K562 (cell line): ENCODE measurements around the gene OGFR.

Source experiments
- ADNP ChIP-seq: fragments of 200-800 bp; sonication (Bioruptor generic); IDR thresholded peaks from 2 replicates; pipeline ENCODE4 v1.6.1; 2016; ENCODE audit warnings: missing genetic modification characterization, missing compliant biosample characterization
- CREB1 ChIP-seq, 2 experiments: sonication (generic) in 1 of 2; formaldehyde crosslinking in 1 of 2; IDR thresholded peaks; 2 replicates each; pipeline versions ENCODE4 v1.6.1 to v1.8.0; 2012 to 2022; ENCODE audit warnings: inconsistent platforms in 1 of 2, mild to moderate bottlenecking in 1 of 2, missing genetic modification reagents in 1 of 2, moderate library complexity in 1 of 2
- FOXM1 ChIP-seq, 2 experiments: fragments of 450-650 bp in 1 of 2; sonication (generic) in 1 of 2; formaldehyde crosslinking in 1 of 2; IDR thresholded peaks; 2 replicates each; pipeline versions ENCODE4 v1.6.1 to v1.9.0; 2017 to 2022; ENCODE audit warnings: low read depth in 2 of 2, mild to moderate bottlenecking in 2 of 2, missing genetic modification reagents in 1 of 2, moderate library complexity in 1 of 2
- PRMT5 ChIP-seq: sonication (generic); formaldehyde crosslinking; IDR thresholded peaks from 2 replicates; pipeline ENCODE4 v1.5.0; 2020; ENCODE audit warnings: missing genetic modification reagents
- RNF2 ChIP-seq: sonication (generic); IDR thresholded peaks from 2 replicates; pipeline ENCODE4 v1.6.1; 2016
- SIN3A ChIP-seq, 2 experiments: fragments of 150-350 bp in 1 of 2; IDR thresholded peaks; 2 replicates each; pipeline ENCODE4 v1.6.1; 2011 to 2016; ENCODE audit warnings: borderline replicate concordance in 2 of 2, low read depth in 2 of 2, low read length in 2 of 2, mild to moderate bottlenecking in 2 of 2, moderate library complexity in 2 of 2; ENCODE audit not compliant: control insufficient read depth in 1 of 2
- SP1 ChIP-seq: sonication (generic); formaldehyde crosslinking; IDR thresholded peaks from 2 replicates; pipeline ENCODE4 v1.8.1; 2022; ENCODE audit warnings: mild to moderate bottlenecking, missing genetic modification reagents
- ZNF217 ChIP-seq: sonication (generic); formaldehyde crosslinking; IDR thresholded peaks from 2 replicates; pipeline ENCODE4 v1.8.0; 2022; ENCODE audit warnings: mild to moderate bottlenecking, missing genetic modification reagents
- ZNF263 ChIP-seq: sonication (generic); formaldehyde crosslinking; IDR thresholded peaks from 2 replicates; pipeline ENCODE4 v1.8.0; 2022; ENCODE audit warnings: mild to moderate bottlenecking, missing genetic modification reagents, borderline replicate concordance
- TF ChIP-seq, protein P1 (sequence below): sonication (generic); formaldehyde crosslinking; IDR thresholded peaks from 2 replicates; pipeline ENCODE4 v1.8.1; 2023; ENCODE audit warnings: mild to moderate bottlenecking, missing genetic modification reagents
- TF ChIP-seq, protein P2 (sequence below): sonication (generic); formaldehyde crosslinking; IDR thresholded peaks from 2 replicates; pipeline ENCODE4 v1.9.0; 2022; ENCODE audit warnings: mild to moderate bottlenecking, missing genetic modification reagents
- TF ChIP-seq, protein P3 (sequence below), 3 experiments: IDR thresholded peaks in 2 of 3; conservative IDR thresholded peaks in 1 of 3; 2 replicates each; pipeline ENCODE4 v1.5.1; 2011 to 2012; ENCODE audit warnings: low read length in 3 of 3, mild to moderate bottlenecking in 3 of 3, control low read depth in 2 of 3, improper control_type of control experiment in 1 of 3, inconsistent platforms in 1 of 3, low read depth in 1 of 3, mixed read lengths in 1 of 3, moderate library complexity in 1 of 3; ENCODE audit not compliant: insufficient read depth in 2 of 3

DNA sequence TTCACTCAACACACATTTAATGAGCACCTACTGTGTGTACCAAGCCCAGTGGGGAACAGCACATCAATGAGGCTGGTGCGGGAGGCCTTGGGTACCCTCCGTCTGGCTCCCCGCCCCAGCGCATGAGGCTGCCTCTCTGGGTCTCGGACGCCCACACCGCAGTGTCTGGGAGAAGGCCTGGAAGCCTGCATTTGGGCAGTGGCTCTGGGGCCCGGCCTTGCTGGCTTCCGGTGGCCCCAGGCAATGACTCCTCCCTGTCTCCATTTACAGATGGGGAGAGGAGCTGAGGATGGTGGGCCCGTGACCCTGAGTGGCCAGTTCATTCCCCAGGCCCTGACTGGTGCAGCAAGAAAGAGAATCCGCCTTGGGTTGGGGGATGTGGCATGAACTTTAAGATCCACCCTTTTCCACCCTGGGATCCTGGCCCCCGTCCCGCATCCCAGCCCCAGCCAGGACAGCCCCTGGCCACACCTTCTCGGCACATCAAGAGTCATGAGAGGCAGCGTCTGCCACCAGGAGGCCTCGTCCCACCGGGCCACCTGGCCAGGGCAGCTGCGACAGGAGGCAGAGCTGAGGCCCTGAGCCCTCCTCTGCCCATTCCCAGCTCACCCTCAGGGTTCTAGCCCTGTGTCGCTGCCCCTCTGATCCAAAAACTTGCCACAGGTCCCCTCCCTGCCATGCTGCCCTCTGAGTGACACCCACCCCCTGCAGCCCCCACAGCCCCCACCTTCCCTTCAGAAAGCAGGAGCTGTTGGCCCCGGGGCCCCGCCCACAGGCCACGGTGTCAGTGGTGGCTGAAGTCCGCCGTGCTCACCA is 25.8 kb upstream of the OGFR start:
- no peak for TF ChIP-seq CREB1 (IDR thresholded peaks at IDR 0.05)
- TF ChIP-seq CREB1 (CRISPR knock-in tag; IDR thresholded peaks at IDR 0.05), result no peak
- TF ChIP-seq ZNF263 (CRISPR knock-in tag), result no peak
- no peak for TF ChIP-seq RNF2
- TF ChIP-seq, protein P1, sequence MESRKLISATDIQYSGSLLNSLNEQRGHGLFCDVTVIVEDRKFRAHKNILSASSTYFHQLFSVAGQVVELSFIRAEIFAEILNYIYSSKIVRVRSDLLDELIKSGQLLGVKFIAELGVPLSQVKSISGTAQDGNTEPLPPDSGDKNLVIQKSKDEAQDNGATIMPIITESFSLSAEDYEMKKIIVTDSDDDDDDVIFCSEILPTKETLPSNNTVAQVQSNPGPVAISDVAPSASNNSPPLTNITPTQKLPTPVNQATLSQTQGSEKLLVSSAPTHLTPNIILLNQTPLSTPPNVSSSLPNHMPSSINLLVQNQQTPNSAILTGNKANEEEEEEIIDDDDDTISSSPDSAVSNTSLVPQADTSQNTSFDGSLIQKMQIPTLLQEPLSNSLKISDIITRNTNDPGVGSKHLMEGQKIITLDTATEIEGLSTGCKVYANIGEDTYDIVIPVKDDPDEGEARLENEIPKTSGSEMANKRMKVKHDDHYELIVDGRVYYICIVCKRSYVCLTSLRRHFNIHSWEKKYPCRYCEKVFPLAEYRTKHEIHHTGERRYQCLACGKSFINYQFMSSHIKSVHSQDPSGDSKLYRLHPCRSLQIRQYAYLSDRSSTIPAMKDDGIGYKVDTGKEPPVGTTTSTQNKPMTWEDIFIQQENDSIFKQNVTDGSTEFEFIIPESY (CRISPR knock-in tag), result no peak
- TF ChIP-seq SIN3A (IDR thresholded peaks at IDR 0.05; ENCODE audit: borderline replicate concordance in 2 of 2, control insufficient read depth in 1 of 2, low read depth in 2 of 2, low read length in 2 of 2), result no peak
- TF ChIP-seq ADNP (tag), result no peak
- no peak for TF ChIP-seq ZNF217 (CRISPR knock-in tag)
- no peak for TF ChIP-seq FOXM1 (IDR thresholded peaks at IDR 0.05; ENCODE audit: low read depth)
- no peak for TF ChIP-seq FOXM1 (CRISPR knock-in tag; IDR thresholded peaks at IDR 0.05; ENCODE audit: low read depth)
- TF ChIP-seq PRMT5 (CRISPR knock-in tag), result no peak
- TF ChIP-seq, protein P2, sequence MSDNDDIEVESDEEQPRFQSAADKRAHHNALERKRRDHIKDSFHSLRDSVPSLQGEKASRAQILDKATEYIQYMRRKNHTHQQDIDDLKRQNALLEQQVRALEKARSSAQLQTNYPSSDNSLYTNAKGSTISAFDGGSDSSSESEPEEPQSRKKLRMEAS (CRISPR knock-in tag), result peak; percentile 41; the same call in 1 of the 2 replicates
- TF ChIP-seq SP1 (CRISPR knock-in tag), result no peak
- TF ChIP-seq, protein P3, sequence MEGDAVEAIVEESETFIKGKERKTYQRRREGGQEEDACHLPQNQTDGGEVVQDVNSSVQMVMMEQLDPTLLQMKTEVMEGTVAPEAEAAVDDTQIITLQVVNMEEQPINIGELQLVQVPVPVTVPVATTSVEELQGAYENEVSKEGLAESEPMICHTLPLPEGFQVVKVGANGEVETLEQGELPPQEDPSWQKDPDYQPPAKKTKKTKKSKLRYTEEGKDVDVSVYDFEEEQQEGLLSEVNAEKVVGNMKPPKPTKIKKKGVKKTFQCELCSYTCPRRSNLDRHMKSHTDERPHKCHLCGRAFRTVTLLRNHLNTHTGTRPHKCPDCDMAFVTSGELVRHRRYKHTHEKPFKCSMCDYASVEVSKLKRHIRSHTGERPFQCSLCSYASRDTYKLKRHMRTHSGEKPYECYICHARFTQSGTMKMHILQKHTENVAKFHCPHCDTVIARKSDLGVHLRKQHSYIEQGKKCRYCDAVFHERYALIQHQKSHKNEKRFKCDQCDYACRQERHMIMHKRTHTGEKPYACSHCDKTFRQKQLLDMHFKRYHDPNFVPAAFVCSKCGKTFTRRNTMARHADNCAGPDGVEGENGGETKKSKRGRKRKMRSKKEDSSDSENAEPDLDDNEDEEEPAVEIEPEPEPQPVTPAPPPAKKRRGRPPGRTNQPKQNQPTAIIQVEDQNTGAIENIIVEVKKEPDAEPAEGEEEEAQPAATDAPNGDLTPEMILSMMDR (IDR thresholded peaks at IDR 0.05 in 2 of 3, conservative IDR thresholded peaks at IDR 0.05 in 1 of 3; ENCODE audit: insufficient read depth in 2 of 3, low read depth in 1 of 3, low read length in 3 of 3), result peak in 1 of 3 experiments; percentile 36; a peak in 1 of 6 replicates
